ENCODE measurements around the gene NHLRC4. TPM values are rescaled to one million over a fixed set of nuclear protein-coding genes. Genes with fewer than 3 reads are reported as not detected.
A peak's percentile ranks its signal among the peaks of the same experiment; 100 is the strongest.

The NHLRC4 gene
- total and polyA plus RNA-seq, 2 of the 8 experiments (the other 6 are each of a cell fraction or from before 2014, with no cell fraction given) = 0.60 to 0.76 TPM

DNA sequence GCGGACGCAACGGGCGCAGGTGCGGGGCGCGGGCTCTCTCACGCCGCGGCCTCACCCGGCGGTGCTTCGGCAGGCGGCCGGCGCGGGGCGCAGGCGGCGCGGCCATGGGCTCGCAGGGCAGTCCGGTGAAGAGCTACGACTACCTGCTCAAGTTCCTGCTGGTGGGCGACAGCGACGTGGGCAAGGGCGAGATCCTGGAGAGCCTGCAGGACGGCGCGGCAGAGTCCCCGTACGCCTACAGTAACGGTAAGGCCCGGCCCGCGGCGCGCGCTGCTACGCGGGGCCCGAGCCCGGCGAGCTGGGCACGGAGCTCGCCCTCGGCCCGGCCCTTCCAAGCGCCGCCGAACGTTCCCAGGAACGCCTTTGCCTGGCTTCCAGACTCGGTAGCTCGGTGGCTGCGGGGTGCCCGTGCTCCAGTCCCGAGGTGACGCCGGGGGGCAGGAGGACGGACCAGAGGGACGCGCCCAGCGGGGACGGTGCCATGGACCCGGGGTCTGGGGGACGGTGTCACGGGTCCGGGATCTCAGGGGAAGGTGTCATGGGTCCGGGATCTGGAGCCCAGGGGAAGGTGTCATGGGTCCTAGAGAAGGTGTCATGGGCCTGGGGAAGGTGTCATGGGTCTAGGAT is 23.5 kb downstream of the NHLRC4 start (continued):
- no peak for TF ChIP-seq RNF2 (IDR thresholded peaks at IDR 0.05; ENCODE audit: borderline replicate concordance, low read depth, low read length, missing control alignments, poor library complexity, severe bottlenecking)
- no peak for TF ChIP-seq TAF7 (optimal IDR thresholded peaks at IDR 0.05; ENCODE audit: borderline replicate concordance, low read depth, low read length)
- no peak for TF ChIP-seq GABPA (IDR thresholded peaks at IDR 0.05; ENCODE audit: borderline replicate concordance, insufficient read depth, low read length)
- no peak for TF ChIP-seq GTF2F1 (IDR thresholded peaks at IDR 0.05; ENCODE audit: borderline replicate concordance, low read depth, low read length)
- TF ChIP-seq KDM4A (IDR thresholded peaks at IDR 0.05; ENCODE audit: low read depth, low read length, severe bottlenecking) = peak; percentile 74
- TF ChIP-seq, protein P1, sequence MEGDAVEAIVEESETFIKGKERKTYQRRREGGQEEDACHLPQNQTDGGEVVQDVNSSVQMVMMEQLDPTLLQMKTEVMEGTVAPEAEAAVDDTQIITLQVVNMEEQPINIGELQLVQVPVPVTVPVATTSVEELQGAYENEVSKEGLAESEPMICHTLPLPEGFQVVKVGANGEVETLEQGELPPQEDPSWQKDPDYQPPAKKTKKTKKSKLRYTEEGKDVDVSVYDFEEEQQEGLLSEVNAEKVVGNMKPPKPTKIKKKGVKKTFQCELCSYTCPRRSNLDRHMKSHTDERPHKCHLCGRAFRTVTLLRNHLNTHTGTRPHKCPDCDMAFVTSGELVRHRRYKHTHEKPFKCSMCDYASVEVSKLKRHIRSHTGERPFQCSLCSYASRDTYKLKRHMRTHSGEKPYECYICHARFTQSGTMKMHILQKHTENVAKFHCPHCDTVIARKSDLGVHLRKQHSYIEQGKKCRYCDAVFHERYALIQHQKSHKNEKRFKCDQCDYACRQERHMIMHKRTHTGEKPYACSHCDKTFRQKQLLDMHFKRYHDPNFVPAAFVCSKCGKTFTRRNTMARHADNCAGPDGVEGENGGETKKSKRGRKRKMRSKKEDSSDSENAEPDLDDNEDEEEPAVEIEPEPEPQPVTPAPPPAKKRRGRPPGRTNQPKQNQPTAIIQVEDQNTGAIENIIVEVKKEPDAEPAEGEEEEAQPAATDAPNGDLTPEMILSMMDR (IDR thresholded peaks at IDR 0.05; ENCODE audit: control extremely low read depth in 1 of 3, insufficient read depth in 1 of 3, low read depth in 1 of 3, low read length in 3 of 3) = peak in 1 of 3 experiments; percentile 11; a peak in 1 of 4 replicates
- TF ChIP-seq BACH1 (IDR thresholded peaks at IDR 0.05; ENCODE audit: low read length) = no peak

Measured in H1 (cell line).